ENCODE data around the gene SYAP1. TPM values are rescaled to one million over a fixed set of nuclear protein-coding genes. Genes with fewer than 3 reads are reported as not detected.

Gene SYAP1
- total RNA-seq, 1 donor from 2014 or later = 14.2 TPM

GRCh38 chrX:16807548-16807947 lies 88.1 kb downstream of the SYAP1 start:
- no peak for TF ChIP-seq CTCF (IDR thresholded peaks at IDR 0.05)
- Histone ChIP-seq H3K9me3 (no peaks in the 10 kb centered on the region), H3K27me3 (no peaks in the 10 kb centered on the region), H3K4me3 (peak overlapping the region in 1 of 2 donors; percentile 36), H3K4me1 (peaks cover 0 to 14% of the 10 kb centered on the region in 2 donors), H3K27ac (peak overlapping the region in 1 of 2 donors; percentile 27), H3K36me3 (peaks cover 3 to 4% of the 10 kb centered on the region in 2 donors)
- intact Hi-C loops (cut with DNase I) = no loop called here
- DNase-seq (ENCODE audit: low spot score in 2 of 2) = no peak

- Histone ChIP-seq H3K36me3 (peaks cover under 1 to 2% of the 10 kb centered on the region in 2 donors), H3K4me1 (peaks cover 0 to 14% of the 10 kb centered on the region in 2 donors), H3K9me3 (no peaks in the 10 kb centered on the region), H3K27ac (peak overlapping the region in 1 of 2 donors; percentile 27), H3K27me3 (no peaks in the 10 kb centered on the region), H3K4me3 (peak overlapping the region; percentile 36 to 52)
- intact Hi-C loops (cut with DNase I) = no loop called here
- TF ChIP-seq CTCF (IDR thresholded peaks at IDR 0.05) = no peak
- no peak for DNase-seq (ENCODE audit: low spot score in 2 of 2)
These were observed 88.6 kb downstream of the SYAP1 start for GRCh38 chrX:16807976-16808542.

- H3K9me3 ChIP-seq = no peaks in the 10 kb centered on the region
- peaks cover 4 to 9% of the 10 kb centered on the region in 2 donors for H3K36me3 ChIP-seq
- DNase-seq (ENCODE audit: low spot score in 2 of 2) = no peak
- H3K4me1 ChIP-seq = no peaks in the 10 kb centered on the region
- TF ChIP-seq CTCF (IDR thresholded peaks at IDR 0.05) = no peak
- H3K27ac ChIP-seq = no peak overlapping the region
- intact Hi-C loops (cut with DNase I) = no loop called here
- H3K4me3 ChIP-seq = no peak overlapping the region
- H3K27me3 ChIP-seq = no peaks in the 10 kb centered on the region
These were observed 95.2 kb downstream of the SYAP1 start for GRCh38 chrX:16814597-16814996.

Other genes starting within 250 kb of the SYAP1 start
- gene S100G, start 69.5 kb upstream of the SYAP1 start, total RNA-seq = not detected
- 12.6 TPM for gene CTPS2, start 6.9 kb upstream of the SYAP1 start, total RNA-seq
- gene TXLNG, start 66.9 kb downstream of the SYAP1 start, total RNA-seq = 3.9 TPM
- gene RBBP7, start 150.8 kb downstream of the SYAP1 start, total RNA-seq = 48.7 TPM
- gene REPS2, start 227.0 kb downstream of the SYAP1 start, total RNA-seq = 4.7 TPM